Posterior cingulate gyrus (tissue), 11 donors: ENCODE results near the gene SYT17.
A peak's percentile ranks its signal among the peaks of the same experiment; 100 is the strongest.

Source experiments
- DNase-seq, 10 donors: peaks; one replicate each; pipeline versions ENCODE4 v3.0.0 to v3.0.0-alpha.2; 2020 to 2021; ENCODE audit warnings: mixed read lengths in 3 of 10
- intact Hi-C: fragments of 100-400 bp; cut with DNase I; formaldehyde crosslinking; loops from one replicate; pipeline ENCODE4 v1.15.1; 2023

The SYT17 gene

GRCh38 chr16:19167710-19168370, at the start of gene SYT17:
TSS of gene SYT17 (plus strand) at chr16:19168240. CDS start at chr16:19168647, 407 bp downstream.
- DNase-seq, result peak in 9 of 10 donors; percentile 28 to 94 (median 52)
- intact Hi-C loops, result loop anchor here (5.0 to 10.0 kb wide), 3 partner anchors 53 to 209 kb away; partner anchors contain the start of gene ITPRIPL2

- intact Hi-C loops, result loop anchor here (10.0 kb wide), 1 partner anchor 46 kb away; the partner anchor contains the start of gene SYT17
- DNase-seq, result peak in 1 of 10 donors; percentile 29
These were observed 49.1 kb upstream of the SYT17 start for GRCh38 chr16:19118938-19119431.

GRCh38 chr16:19119564-19119963, 48.5 kb upstream of the SYT17 start:
- DNase-seq, result no peak
- intact Hi-C loops, result loop anchor here (10.0 kb wide), 1 partner anchor 45 kb away; the partner anchor contains the start of gene SYT17

GRCh38 chr16:19123535-19124178, 44.4 kb upstream of the SYT17 start:
- intact Hi-C loops, result no loop called here
- DNase-seq, result no peak

- intact Hi-C loops, result no loop called here
- DNase-seq, result no peak
These were observed 41.7 kb upstream of the SYT17 start for GRCh38 chr16:19126300-19126699.

GRCh38 chr16:19127205-19127604, 40.8 kb upstream of the SYT17 start:
- intact Hi-C loops, result no loop called here
- no peak for DNase-seq

GRCh38 chr16:19127674-19128131, 40.3 kb upstream of the SYT17 start:
- DNase-seq, result no peak
- intact Hi-C loops, result no loop called here

- DNase-seq, result no peak
- intact Hi-C loops, result no loop called here
These were observed 39.4 kb upstream of the SYT17 start for GRCh38 chr16:19128454-19129200.

GRCh38 chr16:19130385-19130784, 37.7 kb upstream of the SYT17 start:
- no peak for DNase-seq

GRCh38 chr16:19130852-19131824, 36.9 kb upstream of the SYT17 start:
- intact Hi-C loops, result no loop called here
- DNase-seq, result no peak

More at GRCh38 chr16:19130385-19130784, 37.7 kb upstream of the SYT17 start:
- intact Hi-C loops, result no loop called here

GRCh38 chr16:19131825-19132218, 36.2 kb upstream of the SYT17 start:
- no peak for DNase-seq
- intact Hi-C loops, result no loop called here

- DNase-seq, result no peak
- intact Hi-C loops, result no loop called here
These were observed 35.8 kb upstream of the SYT17 start for GRCh38 chr16:19132255-19132654.

GRCh38 chr16:19132898-19133297, 35.1 kb upstream of the SYT17 start:
- DNase-seq, result no peak
- intact Hi-C loops, result no loop called here

- no peak for DNase-seq
- intact Hi-C loops, result no loop called here
These were observed 34.4 kb upstream of the SYT17 start for GRCh38 chr16:19133600-19133999.

- no peak for DNase-seq
- intact Hi-C loops, result no loop called here
These were observed 32.7 kb upstream of the SYT17 start for GRCh38 chr16:19135201-19135842.

- intact Hi-C loops, result no loop called here
- DNase-seq, result no peak
These were observed 32.1 kb upstream of the SYT17 start for GRCh38 chr16:19135896-19136438.

GRCh38 chr16:19136549-19137196, 31.4 kb upstream of the SYT17 start:
- no peak for DNase-seq
- intact Hi-C loops, result no loop called here
